Smooth muscle cell of trachea (primary cell): ENCODE data around the gene RTP3. TPM values are rescaled to one million over a fixed set of nuclear protein-coding genes. Genes with fewer than 3 reads are reported as not detected.

Experiments used
- total RNA-seq: library from RNA; depleted of rRNA; stranded (reverse); fragments of >200 nt; gene quantifications from 2 replicates; pipeline ENCODE4 v1.2.1, GENCODE V29; 2014

The RTP3 gene
- total RNA-seq = not detected in 2 replicates

DNA sequence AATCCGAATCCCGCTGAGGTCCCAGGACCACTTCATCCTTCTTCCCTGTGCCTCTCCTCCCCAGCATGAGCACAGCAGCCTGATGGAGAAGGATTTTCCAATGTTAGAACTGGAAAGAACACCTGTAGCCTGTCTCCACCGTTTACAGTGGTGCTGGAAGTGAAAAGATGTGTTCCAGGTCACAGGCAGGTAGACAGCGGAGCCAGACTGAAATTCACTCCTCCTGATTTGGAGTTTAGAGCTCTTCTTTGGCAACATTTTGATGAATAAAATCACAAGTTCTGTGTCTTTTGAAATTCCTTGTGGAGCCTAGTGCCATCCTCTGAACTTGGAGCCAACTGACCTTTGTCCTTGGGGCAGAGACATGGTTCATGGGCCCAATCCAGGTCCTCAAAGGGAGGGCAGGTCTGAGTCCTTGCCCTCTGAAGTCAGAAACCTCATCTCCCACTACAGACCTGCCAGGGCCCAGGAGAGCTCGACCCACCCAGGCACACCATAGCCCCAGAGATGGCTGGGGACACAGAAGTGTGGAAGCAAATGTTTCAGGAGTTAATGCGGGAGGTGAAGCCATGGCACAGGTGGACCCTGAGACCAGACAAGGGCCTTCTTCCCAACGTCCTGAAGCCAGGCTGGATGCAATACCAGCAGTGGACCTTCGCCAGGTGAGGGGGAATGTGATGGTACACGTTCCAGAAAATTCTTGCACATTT is at the start of gene RTP3:
Gene RTP3 (plus strand): TSS at position 421 of the 710 bp plus-strand sequence. CDS start 87 bp downstream, at position 508.

GRCh38 chr3:46464326-46465195 is 33.2 kb upstream of the RTP3 start, which contains the start of gene LTF:
Gene LTF (minus strand): TSS chr3:46464905. CDS start chr3:46464867, 38 bp downstream.

Other genes with a start within 250 kb of the RTP3 start
- gene CCR2, start 143.9 kb upstream of the RTP3 start, total RNA-seq = not detected in 2 replicates
- under 0.01 TPM in 2 replicates for gene CCR5, start 127.0 kb upstream of the RTP3 start, total RNA-seq
- 0.29 and 0.83 TPM in 2 replicates for gene CCRL2, start 90.7 kb upstream of the RTP3 start, total RNA-seq
- not detected in 2 replicates for gene LTF, start 33.1 kb upstream of the RTP3 start, total RNA-seq
- gene LRRC2, start 68.3 kb downstream of the RTP3 start, total RNA-seq = under 0.01 and 0.99 TPM in 2 replicates
- gene FAM240A, start 114.5 kb downstream of the RTP3 start, total RNA-seq = not detected in 2 replicates
- 0.87 and 2.5 TPM in 2 replicates for gene ALS2CL, start 195.7 kb downstream of the RTP3 start, total RNA-seq
- gene TMIE, start 203.4 kb downstream of the RTP3 start, total RNA-seq = under 0.01 TPM in 1 of 2 replicates, not detected in the other
- gene PRSS50, start 219.9 kb downstream of the RTP3 start, total RNA-seq = not detected in 2 replicates